Measurements from ENCODE around the gene ADARB2. TPM values are rescaled to one million over a fixed set of nuclear protein-coding genes. Genes with fewer than 3 reads are reported as not detected.

The ADARB2 gene
- total and polyA plus RNA-seq, 4 donors, result under 0.01 to 0.79 TPM; not detected in 2

DNA sequence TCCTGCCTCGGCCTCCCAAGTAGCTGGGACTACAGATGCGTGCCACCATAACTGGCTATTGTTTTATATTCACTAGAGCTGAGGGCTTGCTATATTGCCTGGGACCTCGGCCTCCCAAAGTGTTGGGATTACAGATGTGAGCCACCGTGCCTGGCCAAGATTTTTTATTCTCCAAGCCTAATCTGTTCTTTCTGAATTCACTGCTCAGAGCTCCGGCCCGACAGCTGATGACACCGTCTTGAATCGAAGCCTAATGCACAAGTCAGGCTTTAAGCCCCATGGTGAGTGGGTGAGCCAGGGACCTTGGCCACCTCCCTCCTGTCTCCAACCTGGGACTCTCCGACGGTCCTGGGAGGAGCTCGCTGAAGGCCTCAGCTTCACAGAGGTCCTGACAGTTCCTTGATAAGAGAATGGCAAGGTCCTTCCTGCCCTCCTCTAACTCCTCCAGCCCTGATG lies 342.3 kb downstream of the ADARB2 start:
- no peaks in the 10 kb centered on the region for H3K27me3 ChIP-seq (ENCODE audit: control insufficient read depth in 1 of 2, insufficient read depth in 2 of 2, low read length in 1 of 2)
- H3K9me3 ChIP-seq (ENCODE audit: control insufficient read depth, low read length), result no peaks in the 10 kb centered on the region
- no peaks in the 10 kb centered on the region for H3K4me1 ChIP-seq (ENCODE audit: control insufficient read depth in 1 of 2, insufficient read depth in 2 of 2, low read length in 2 of 2)
- ATAC-seq (ENCODE audit: low FRiP score) (no peak), DNase-seq (no peak)
- no peaks in the 10 kb centered on the region for H3K36me3 ChIP-seq (ENCODE audit: control insufficient read depth in 1 of 2, insufficient read depth in 2 of 2, low read length in 1 of 2)
- intact Hi-C loops (cut with DNase I), result no loop called here
- H3K4me3 ChIP-seq (ENCODE audit: low read length in 2 of 2), result no peak overlapping the region
- no peak overlapping the region for H3K27ac ChIP-seq (ENCODE audit: low read depth in 1 of 2, low read length in 2 of 2)
- WGBS, 2 donors, result 79 to 81% methylated on average over 11 of the region's 11 CpGs

DNA sequence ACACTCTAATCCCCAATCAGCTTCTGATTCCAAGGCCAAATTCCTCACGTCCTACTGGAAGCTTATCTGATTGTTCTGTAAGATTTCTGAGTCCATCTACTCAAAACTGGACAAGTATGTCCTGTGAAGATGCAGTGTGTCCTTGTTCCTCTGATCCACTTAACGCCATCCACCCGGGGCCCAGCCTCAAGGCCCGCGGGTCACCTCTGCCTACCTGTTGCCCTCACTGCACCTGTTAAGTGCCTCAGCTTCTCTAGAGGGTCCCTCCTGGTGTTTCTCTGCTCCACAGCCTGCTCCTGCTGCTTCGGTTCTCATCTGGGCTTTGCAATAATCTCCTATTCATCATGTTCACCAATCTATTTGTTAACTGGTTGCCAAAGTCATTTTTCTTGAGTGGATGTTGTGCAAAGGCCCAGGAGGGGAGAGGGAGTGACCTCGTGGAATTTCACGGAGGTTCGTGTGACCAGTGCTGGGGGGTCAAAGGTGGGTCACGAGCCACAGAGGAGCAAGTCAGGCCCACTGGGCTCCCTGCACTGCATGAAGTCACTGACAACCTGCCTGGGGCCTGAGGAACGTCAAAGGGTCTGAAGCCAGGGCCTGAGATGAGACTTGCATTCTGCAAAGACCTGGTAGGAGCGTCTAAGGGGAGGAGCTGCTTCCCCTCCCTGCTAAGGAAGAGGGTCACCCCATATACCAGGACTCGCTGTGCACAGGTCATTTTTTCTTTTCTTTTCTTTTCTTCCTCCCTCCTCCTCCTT lies 343.0 kb downstream of the ADARB2 start:
- Histone ChIP-seq H3K27me3 (ENCODE audit: control insufficient read depth in 1 of 2, insufficient read depth in 2 of 2, low read length in 1 of 2) (no peaks in the 10 kb centered on the region), H3K27ac (ENCODE audit: low read depth in 1 of 2, low read length in 2 of 2) (no peak overlapping the region), H3K9me3 (ENCODE audit: control insufficient read depth, low read length) (no peaks in the 10 kb centered on the region), H3K36me3 (ENCODE audit: control insufficient read depth in 1 of 2, insufficient read depth in 2 of 2, low read length in 1 of 2) (no peaks in the 10 kb centered on the region), H3K4me3 (ENCODE audit: low read length in 2 of 2) (no peak overlapping the region), H3K4me1 (ENCODE audit: control insufficient read depth in 1 of 2, insufficient read depth in 2 of 2, low read length in 2 of 2) (no peaks in the 10 kb centered on the region)
- DNase-seq, result no peak
- WGBS, 2 donors, result 71 to 72% methylated on average over 13 of the region's 13 CpGs
- intact Hi-C loops (cut with DNase I), result no loop called here
- no peak for ATAC-seq (ENCODE audit: low FRiP score)

DNA sequence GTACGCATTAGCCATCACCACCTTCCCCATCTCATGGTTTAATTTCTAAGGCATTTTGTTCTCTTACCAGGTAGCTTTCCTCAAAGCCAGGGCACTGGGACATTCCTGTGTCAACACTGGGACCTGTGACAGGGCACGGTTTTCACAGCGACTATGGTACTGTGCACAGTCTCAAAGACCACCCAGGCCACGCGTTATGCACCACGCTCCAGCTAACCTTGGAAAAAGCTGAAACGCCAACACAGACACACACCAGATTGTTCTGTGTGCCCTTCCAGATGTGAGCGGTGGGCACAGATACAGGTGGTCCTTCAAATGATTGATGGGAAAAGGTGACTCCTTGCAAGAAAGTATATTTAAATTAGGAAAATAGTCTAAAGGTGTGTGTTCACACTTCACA lies 343.8 kb downstream of the ADARB2 start:
- H3K27ac ChIP-seq (ENCODE audit: low read depth in 1 of 2, low read length in 2 of 2), result no peak overlapping the region
- no peaks in the 10 kb centered on the region for H3K4me1 ChIP-seq (ENCODE audit: control insufficient read depth in 1 of 2, insufficient read depth in 2 of 2, low read length in 2 of 2)
- no peak for DNase-seq
- ATAC-seq (ENCODE audit: low FRiP score), result no peak
- WGBS, 2 donors, result 91 to 93% methylated on average over 8 of the region's 8 CpGs
- H3K27me3 ChIP-seq (ENCODE audit: control insufficient read depth in 1 of 2, insufficient read depth in 2 of 2, low read length in 1 of 2), result no peaks in the 10 kb centered on the region
- intact Hi-C loops (cut with DNase I), result no loop called here
- no peaks in the 10 kb centered on the region for H3K36me3 ChIP-seq (ENCODE audit: control insufficient read depth in 1 of 2, insufficient read depth in 2 of 2, low read length in 1 of 2)
- H3K9me3 ChIP-seq (ENCODE audit: control insufficient read depth, low read length), result no peaks in the 10 kb centered on the region
- H3K4me3 ChIP-seq (ENCODE audit: low read length in 2 of 2), result no peak overlapping the region

DNA sequence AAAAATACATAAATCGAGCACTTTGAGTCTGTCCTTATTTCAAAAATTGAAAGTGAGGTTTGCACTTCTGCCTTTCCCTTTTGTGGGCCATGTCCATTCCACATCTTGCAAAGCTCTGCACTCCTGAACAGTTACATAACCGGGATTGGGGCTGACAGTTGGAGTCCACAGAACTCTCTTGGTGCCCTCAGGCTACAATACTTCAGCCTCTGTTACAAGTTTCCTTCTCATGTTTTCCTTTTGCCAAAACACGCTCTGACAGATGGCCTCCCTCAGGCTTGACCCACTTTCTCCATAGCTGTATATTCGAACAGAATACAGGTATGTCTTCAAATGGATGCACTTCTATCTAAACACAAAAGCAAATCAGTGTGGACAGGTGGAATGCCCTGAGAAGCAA lies 345.2 kb downstream of the ADARB2 start:
- intact Hi-C loops (cut with DNase I), result no loop called here
- Histone ChIP-seq H3K27me3 (ENCODE audit: control insufficient read depth in 1 of 2, insufficient read depth in 2 of 2, low read length in 1 of 2) (no peaks in the 10 kb centered on the region), H3K9me3 (ENCODE audit: control insufficient read depth, low read length) (no peaks in the 10 kb centered on the region), H3K4me3 (ENCODE audit: low read length in 2 of 2) (no peak overlapping the region), H3K4me1 (ENCODE audit: control insufficient read depth in 1 of 2, insufficient read depth in 2 of 2, low read length in 2 of 2) (no peaks in the 10 kb centered on the region), H3K27ac (ENCODE audit: low read depth in 1 of 2, low read length in 2 of 2) (no peak overlapping the region), H3K36me3 (ENCODE audit: control insufficient read depth in 1 of 2, insufficient read depth in 2 of 2, low read length in 1 of 2) (no peaks in the 10 kb centered on the region)
- no peak for DNase-seq
- ATAC-seq (ENCODE audit: low FRiP score), result no peak
- 67 to 80% methylated on average over 4 of the region's 4 CpGs for WGBS, 2 donors

DNA sequence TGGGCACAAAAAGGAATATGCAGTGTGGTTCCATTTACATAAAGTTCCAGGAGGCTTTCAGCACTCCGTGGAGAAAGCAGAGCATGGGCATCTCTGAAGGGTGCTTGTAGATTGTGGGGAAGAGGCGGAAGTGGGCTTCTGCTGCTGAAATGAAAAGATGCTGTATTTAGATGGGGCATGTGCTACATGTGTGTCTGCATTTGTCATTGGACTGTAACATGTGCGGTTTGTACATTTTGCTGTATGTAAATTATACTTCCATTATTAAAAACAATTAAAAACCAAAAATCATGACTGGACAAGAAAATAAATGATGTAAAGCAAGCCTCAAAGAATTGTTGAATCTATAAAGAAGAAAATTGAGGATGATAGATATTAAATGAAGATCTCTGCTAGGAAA lies 347.1 kb downstream of the ADARB2 start:
- DNase-seq, result no peak
- no peak overlapping the region for H3K4me3 ChIP-seq (ENCODE audit: low read length in 2 of 2)
- H3K27me3 ChIP-seq (ENCODE audit: control insufficient read depth in 1 of 2, insufficient read depth in 2 of 2, low read length in 1 of 2), result no peaks in the 10 kb centered on the region
- no peaks in the 10 kb centered on the region for H3K36me3 ChIP-seq (ENCODE audit: control insufficient read depth in 1 of 2, insufficient read depth in 2 of 2, low read length in 1 of 2)
- H3K4me1 ChIP-seq (ENCODE audit: control insufficient read depth in 1 of 2, insufficient read depth in 2 of 2, low read length in 2 of 2), result no peaks in the 10 kb centered on the region
- H3K27ac ChIP-seq (ENCODE audit: low read depth in 1 of 2, low read length in 2 of 2), result no peak overlapping the region
- intact Hi-C loops (cut with DNase I), result no loop called here
- H3K9me3 ChIP-seq (ENCODE audit: control insufficient read depth, low read length), result no peaks in the 10 kb centered on the region
- ATAC-seq (ENCODE audit: low FRiP score), result no peak
- 79 to 83% methylated on average over 3 of the region's 3 CpGs for WGBS, 2 donors

DNA sequence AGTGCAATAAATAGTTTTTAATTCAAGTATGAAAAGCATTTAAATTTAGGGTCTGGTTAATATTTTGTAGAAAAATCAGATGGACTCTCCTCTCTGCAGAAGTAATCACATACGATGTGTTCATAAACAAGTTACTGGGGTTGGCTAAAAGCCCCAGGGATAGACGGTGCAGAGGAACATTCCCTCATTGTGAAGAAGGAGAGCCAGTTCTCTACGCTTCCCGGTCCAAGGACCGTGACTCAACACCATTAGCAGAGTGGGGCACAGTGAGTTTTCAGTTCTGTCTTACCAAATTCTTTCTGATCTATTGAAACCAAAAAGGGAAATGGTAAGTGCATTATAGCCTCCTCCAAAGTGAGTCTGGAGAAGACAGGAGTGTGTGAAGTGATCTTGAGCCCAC lies 353.3 kb downstream of the ADARB2 start:
- WGBS, 2 donors, result 60 to 63% methylated on average over 5 of the region's 5 CpGs
- H3K27me3 ChIP-seq (ENCODE audit: control insufficient read depth in 1 of 2, insufficient read depth in 2 of 2, low read length in 1 of 2), result peaks cover 0 to 5% of the 10 kb centered on the region in 2 donors
- H3K27ac ChIP-seq (ENCODE audit: low read depth in 1 of 2, low read length in 2 of 2), result no peak overlapping the region
- ATAC-seq (ENCODE audit: low FRiP score) (no peak), DNase-seq (no peak)
- no peaks in the 10 kb centered on the region for H3K4me1 ChIP-seq (ENCODE audit: control insufficient read depth in 1 of 2, insufficient read depth in 2 of 2, low read length in 2 of 2)
- no peaks in the 10 kb centered on the region for H3K36me3 ChIP-seq (ENCODE audit: control insufficient read depth in 1 of 2, insufficient read depth in 2 of 2, low read length in 1 of 2)
- intact Hi-C loops (cut with DNase I), result no loop called here
- H3K4me3 ChIP-seq (ENCODE audit: low read length in 2 of 2), result no peak overlapping the region
- H3K9me3 ChIP-seq (ENCODE audit: control insufficient read depth, low read length), result peaks cover 3% of the 10 kb centered on the region

DNA sequence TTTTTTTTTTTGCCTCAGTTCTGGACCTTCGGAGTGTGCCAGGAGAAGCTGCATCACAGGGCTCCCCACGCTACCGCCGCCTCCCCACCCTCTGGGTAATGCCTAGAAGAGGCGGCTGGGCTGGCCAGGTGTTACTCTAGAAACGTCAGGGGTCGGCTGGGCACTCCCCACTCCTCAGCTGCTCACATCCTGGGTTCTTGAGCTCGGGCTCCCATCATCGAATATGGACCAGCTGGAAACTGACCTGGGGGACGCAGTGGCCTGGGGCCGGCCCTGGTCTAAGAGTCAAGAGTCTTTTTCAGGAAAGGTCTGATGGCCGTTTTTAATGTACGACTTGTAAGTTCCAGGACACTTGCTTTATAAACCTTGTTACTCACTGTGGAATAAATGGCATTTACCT lies 354.6 kb downstream of the ADARB2 start:
- 79 to 86% methylated on average over 13 of the region's 13 CpGs for WGBS, 2 donors
- Histone ChIP-seq H3K4me1 (ENCODE audit: control insufficient read depth in 1 of 2, insufficient read depth in 2 of 2, low read length in 2 of 2) (no peaks in the 10 kb centered on the region), H3K27me3 (ENCODE audit: control insufficient read depth in 1 of 2, insufficient read depth in 2 of 2, low read length in 1 of 2) (peaks cover 0 to 5% of the 10 kb centered on the region in 2 donors), H3K4me3 (ENCODE audit: low read length in 2 of 2) (no peak overlapping the region), H3K27ac (ENCODE audit: low read depth in 1 of 2, low read length in 2 of 2) (no peak overlapping the region), H3K9me3 (ENCODE audit: control insufficient read depth, low read length) (peaks cover 3% of the 10 kb centered on the region), H3K36me3 (ENCODE audit: control insufficient read depth in 1 of 2, insufficient read depth in 2 of 2, low read length in 1 of 2) (no peaks in the 10 kb centered on the region)
- ATAC-seq (ENCODE audit: low FRiP score) (no peak), DNase-seq (no peak)
- intact Hi-C loops (cut with DNase I), result no loop called here

DNA sequence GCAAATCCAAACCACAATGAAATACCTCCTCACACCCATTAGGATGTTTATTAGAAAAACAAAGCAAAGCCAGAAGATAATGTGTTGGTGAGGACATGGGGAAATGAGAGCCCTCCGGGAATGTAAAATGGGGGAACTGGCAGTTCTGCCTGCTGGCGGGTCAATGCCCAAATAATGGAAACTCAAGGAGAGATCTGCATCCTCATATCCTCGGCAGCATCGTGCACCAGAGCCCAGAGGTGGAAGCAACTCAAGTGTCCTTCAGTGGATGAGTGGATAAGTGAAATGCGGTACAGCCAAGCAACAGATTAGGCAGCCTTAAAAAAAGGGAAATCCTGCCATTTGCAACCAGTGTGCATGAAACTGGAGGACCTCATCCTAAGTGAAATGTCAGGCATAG lies 356.0 kb downstream of the ADARB2 start:
- no peak for ATAC-seq (ENCODE audit: low FRiP score)
- 58 to 74% methylated on average over 5 of the region's 5 CpGs for WGBS, 2 donors
- Histone ChIP-seq H3K9me3 (ENCODE audit: control insufficient read depth, low read length) (peaks cover 3% of the 10 kb centered on the region), H3K27ac (ENCODE audit: low read depth in 1 of 2, low read length in 2 of 2) (no peak overlapping the region), H3K36me3 (ENCODE audit: control insufficient read depth in 1 of 2, insufficient read depth in 2 of 2, low read length in 1 of 2) (no peaks in the 10 kb centered on the region), H3K4me1 (ENCODE audit: control insufficient read depth in 1 of 2, insufficient read depth in 2 of 2, low read length in 2 of 2) (no peaks in the 10 kb centered on the region), H3K27me3 (ENCODE audit: control insufficient read depth in 1 of 2, insufficient read depth in 2 of 2, low read length in 1 of 2) (peaks cover 0 to 5% of the 10 kb centered on the region in 2 donors), H3K4me3 (ENCODE audit: low read length in 2 of 2) (no peak overlapping the region)
- DNase-seq, result no peak
- intact Hi-C loops (cut with DNase I), result no loop called here

DNA sequence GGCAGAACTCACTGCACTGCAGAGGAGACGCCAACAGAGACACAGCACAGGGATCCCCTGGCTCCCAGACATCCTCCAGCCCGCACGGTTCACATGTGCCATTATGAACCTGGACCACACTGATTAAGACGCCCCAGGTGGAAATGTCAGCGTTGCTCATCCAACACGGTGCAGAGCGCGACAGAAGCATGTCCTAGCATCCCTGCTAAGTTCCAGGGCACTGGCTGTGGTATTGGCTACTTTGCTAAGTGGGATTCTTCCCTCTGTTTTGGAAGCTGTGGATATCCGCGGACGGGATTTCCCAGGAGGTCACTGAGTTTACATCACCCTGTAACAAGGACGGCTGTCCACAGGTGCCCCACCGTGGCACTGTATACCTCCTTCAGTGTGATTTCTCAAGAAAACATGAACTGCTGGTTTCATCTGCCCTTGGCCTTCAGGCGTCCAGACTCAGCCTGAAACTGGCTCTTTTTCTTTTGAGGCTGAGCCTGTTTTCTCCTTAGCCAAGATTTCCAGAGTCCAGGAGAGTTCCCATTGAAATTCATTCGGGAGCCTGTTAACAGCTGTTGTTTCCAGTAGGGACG lies 357.1 kb downstream of the ADARB2 start:
- H3K27me3 ChIP-seq (ENCODE audit: control insufficient read depth in 1 of 2, insufficient read depth in 2 of 2, low read length in 1 of 2), result peaks cover 0 to 5% of the 10 kb centered on the region in 2 donors

More for the DNA sequence above, 357.1 kb downstream of the ADARB2 start:
- WGBS, 2 donors, result 47 to 51% methylated on average over 16 of the region's 16 CpGs
- Histone ChIP-seq H3K4me1 (ENCODE audit: control insufficient read depth in 1 of 2, insufficient read depth in 2 of 2, low read length in 2 of 2) (no peaks in the 10 kb centered on the region), H3K36me3 (ENCODE audit: control insufficient read depth in 1 of 2, insufficient read depth in 2 of 2, low read length in 1 of 2) (no peaks in the 10 kb centered on the region), H3K27ac (ENCODE audit: low read depth in 1 of 2, low read length in 2 of 2) (no peak overlapping the region), H3K4me3 (ENCODE audit: low read length in 2 of 2) (no peak overlapping the region), H3K9me3 (ENCODE audit: control insufficient read depth, low read length) (peaks cover 3% of the 10 kb centered on the region)
- ATAC-seq (ENCODE audit: low FRiP score), result no peak
- no peak for DNase-seq
- intact Hi-C loops (cut with DNase I), result no loop called here

All from aorta (tissue), 5 donors.